ENCODE measurements around the gene FAU.

The FAU gene

GRCh38 chr11:65135633-65136145 is 13.8 kb upstream of the FAU start:
- DNase-seq = no peak

GRCh38 chr11:65134952-65135632 is 13.2 kb upstream of the FAU start:
- peak; percentile 83 for DNase-seq

- DNase-seq = peak; percentile 93
Observed at GRCh38 chr11:65134240-65134951, 12.5 kb upstream of the FAU start, which contains the start of gene SYVN1. Gene SYVN1 (minus strand): TSS chr11:65134519. CDS start chr11:65133601, 918 bp downstream.

- DNase-seq = no peak
Observed at GRCh38 chr11:65133724-65134123, 11.8 kb upstream of the FAU start.

GRCh38 chr11:65132988-65133700 is 11.2 kb upstream of the FAU start:
- peak; percentile 69 for DNase-seq

- no peak for DNase-seq
Observed at GRCh38 chr11:65132238-65132987, 10.5 kb upstream of the FAU start.

GRCh38 chr11:65131895-65132237 is 9.9 kb upstream of the FAU start:
- no peak for DNase-seq

GRCh38 chr11:65131417-65131776 is 9.5 kb upstream of the FAU start:
- no peak for DNase-seq

- no peak for DNase-seq
Observed at GRCh38 chr11:65130631-65131416, 8.9 kb upstream of the FAU start.

- DNase-seq = no peak
Observed at GRCh38 chr11:65129649-65130441, 7.9 kb upstream of the FAU start.

GRCh38 chr11:65128182-65129145 is 6.5 kb upstream of the FAU start:
- no peak for DNase-seq

GRCh38 chr11:65127473-65128181 is 5.7 kb upstream of the FAU start:
- no peak for DNase-seq

GRCh38 chr11:65126624-65127274 is 4.8 kb upstream of the FAU start:
- no peak for DNase-seq

GRCh38 chr11:65125197-65126056 is 3.5 kb upstream of the FAU start:
- no peak for DNase-seq

GRCh38 chr11:65124480-65125196 is 2.7 kb upstream of the FAU start:
- DNase-seq = no peak

GRCh38 chr11:65121447-65121864 is 478 bp downstream of the FAU start:
- peak; percentile 19 for DNase-seq

- no peak for DNase-seq
Observed at GRCh38 chr11:65120831-65121230, 1.1 kb downstream of the FAU start.
